CD14-positive monocyte (primary cell): ENCODE results near the gene UNC45B. TPM values are rescaled to one million over a fixed set of nuclear protein-coding genes. Genes with fewer than 3 reads are reported as not detected.
A peak's percentile ranks its signal among the peaks of the same experiment; 100 is the strongest.

Experiments
- DNase-seq, 3 donors: peaks; one replicate each; pipeline ENCODE4 v3.0.0-alpha.2; 2011 to 2022
- H2AFZ ChIP-seq: 2 replicates; pipeline ENCODE4 v1.6.0; 2012; ENCODE audit warnings: mild to moderate bottlenecking, low read depth, low read length, inconsistent platforms; ENCODE audit not compliant: insufficient read depth, poor library complexity, severe bottlenecking
- H3K27ac ChIP-seq, 2 donors: 1 replicate in 1 of 2; 2 replicates in 1 of 2; pipeline ENCODE4 v1.5.1; 2012 to 2013; ENCODE audit warnings: low read length in 2 of 2, control low read depth in 1 of 2, inconsistent platforms in 1 of 2, low read depth in 1 of 2, mild to moderate bottlenecking in 1 of 2
- H3K27me3 ChIP-seq, 2 donors: one replicate each; pipeline versions ENCODE4 v1.6.0 to v1.6.1; 2011 to 2013; ENCODE audit warnings: low read length in 2 of 2; ENCODE audit not compliant: control insufficient read depth in 2 of 2, insufficient read depth in 2 of 2
- H3K36me3 ChIP-seq, 2 donors: replicated peaks in 1 of 2; 1 replicate in 1 of 2; 2 replicates in 1 of 2; pipeline versions ENCODE4 v1.5.1 to v1.6.1; 2012 to 2013; ENCODE audit warnings: low read length in 2 of 2, control low read depth in 1 of 2, inconsistent platforms in 1 of 2, mild to moderate bottlenecking in 1 of 2; ENCODE audit not compliant: insufficient read depth in 2 of 2, control insufficient read depth in 1 of 2
- H3K4me1 ChIP-seq, 2 donors: 1 replicate in 1 of 2; 2 replicates in 1 of 2; pipeline versions ENCODE4 v1.5.1 to v1.6.1; 2012 to 2013; ENCODE audit warnings: low read length in 2 of 2, control low read depth in 1 of 2, inconsistent platforms in 1 of 2, mild to moderate bottlenecking in 1 of 2, moderate library complexity in 1 of 2; ENCODE audit not compliant: insufficient read depth in 2 of 2, control insufficient read depth in 1 of 2
- H3K4me2 ChIP-seq: replicated peaks from 2 replicates; pipeline ENCODE3; 2012; ENCODE audit warnings: low read length, moderate library complexity, mild to moderate bottlenecking; ENCODE audit not compliant: poor library complexity, severe bottlenecking; ENCODE audit errors: extremely low read depth
- H3K4me3 ChIP-seq, 3 experiments: fragments of 200-600 bp in 1 of 3; sonication (generic) in 1 of 3; replicated peaks in 1 of 3; 1 replicate in 2 of 3; 2 replicates in 1 of 3; pipeline ENCODE4 v1.5.1; 2011 to 2013; ENCODE audit warnings: low read length in 3 of 3, mild to moderate bottlenecking in 3 of 3, control low read depth in 2 of 3, low read depth in 2 of 3, inconsistent platforms in 1 of 3, moderate library complexity in 1 of 3
- H3K79me2 ChIP-seq: 2 replicates; pipeline ENCODE4 v1.6.0; 2012; ENCODE audit warnings: mild to moderate bottlenecking, control low read depth, inconsistent platforms, low read length, moderate library complexity; ENCODE audit not compliant: insufficient read depth
- H3K9ac ChIP-seq: 2 replicates; pipeline ENCODE4 v1.6.0; 2017; ENCODE audit warnings: low read length, mild to moderate bottlenecking; ENCODE audit not compliant: insufficient read depth, poor library complexity, severe bottlenecking
- H3K9me3 ChIP-seq, 2 donors: replicated peaks in 1 of 2; 1 replicate in 1 of 2; 2 replicates in 1 of 2; pipeline versions ENCODE4 v1.5.1 to v1.6.1; 2012 to 2013; ENCODE audit warnings: low read length in 2 of 2, control low read depth in 1 of 2; ENCODE audit not compliant: control insufficient read depth in 1 of 2, insufficient read depth in 1 of 2
- H4K20me1 ChIP-seq: 2 replicates; pipeline ENCODE4 v1.6.0; 2012; ENCODE audit warnings: mild to moderate bottlenecking, low read length, control low read depth, moderate library complexity; ENCODE audit not compliant: insufficient read depth
- H3K27ac Mint-ChIP-seq, 7 donors: one replicate each; pipeline ENCODE4 v1.8.0; 2020; ENCODE audit warnings: mild to moderate bottlenecking in 7 of 7, mixed read lengths in 7 of 7, moderate library complexity in 6 of 7, inconsistent platforms in 2 of 7
- H3K27me3 Mint-ChIP-seq, 3 donors: one replicate each; pipeline ENCODE4 v1.8.0; 2021 to 2022; ENCODE audit warnings: low read depth in 3 of 3, mild to moderate bottlenecking in 3 of 3, mixed read lengths in 3 of 3, moderate library complexity in 3 of 3, inconsistent platforms in 1 of 3
- H3K36me3 Mint-ChIP-seq, 2 donors: one replicate each; pipeline ENCODE4 v1.8.0; 2020; ENCODE audit warnings: mixed read lengths in 2 of 2, inconsistent platforms in 1 of 2, mild to moderate bottlenecking in 1 of 2
- H3K4me1 Mint-ChIP-seq: one replicate; pipeline ENCODE4 v1.8.0; 2020; ENCODE audit warnings: mild to moderate bottlenecking, mixed read lengths
- H3K4me3 Mint-ChIP-seq, 2 donors: one replicate each; pipeline ENCODE4 v1.8.0; 2020; ENCODE audit warnings: mild to moderate bottlenecking in 2 of 2, mixed read lengths in 2 of 2, moderate library complexity in 1 of 2
- H3K9me3 Mint-ChIP-seq, 7 donors: one replicate each; pipeline ENCODE4 v1.8.0; 2020 to 2022; ENCODE audit warnings: mixed read lengths in 7 of 7, mild to moderate bottlenecking in 6 of 7, moderate library complexity in 6 of 7, inconsistent platforms in 2 of 7
- CTCF ChIP-seq: fragments of 200-600 bp; IDR thresholded peaks from one replicate; pipeline ENCODE4 v1.8.0; 2022; ENCODE audit warnings: antibody characterized with exemption, mild to moderate bottlenecking
- WGBS: methylation state at CpG from one replicate; pipeline ENCODE4 v1.1.5; 2013; ENCODE audit warnings: missing lambda C conversion rate; ENCODE audit not compliant: insufficient coverage; 5-methylcytosine and 5-hydroxymethylcytosine counted together
- intact Hi-C, 2 donors: fragments of 100-400 bp; cut with micrococcal nuclease; formaldehyde crosslinking; loops; one replicate each; pipeline versions ENCODE4 v1.15.0 to v1.15.1; 2023
- polyA plus RNA-seq, 3 donors: library from polyadenylated mRNA; depleted of rRNA in 1 of 3; unstranded in 2 of 3; stranded (reverse) in 1 of 3; fragments of 300-500 nt in 2 of 3; fragments of >200 nt in 1 of 3; fragmentation: Illumina TruSeq in 2 of 3; gene quantifications; 1 replicate in 2 of 3; 2 replicates in 1 of 3; pipeline ENCODE4 v1.2.3, GENCODE V29; 2012 to 2021

UNC45B gene
- polyA plus RNA-seq, 3 donors: not detected

GRCh38 chr17:35160354-35161201 is 13.0 kb downstream of the UNC45B start:
- H3K9ac ChIP-seq: no peak overlapping the region
- H3K4me1 Mint-ChIP-seq: peaks cover 13% of the 10 kb centered on the region
- H4K20me1 ChIP-seq: no peaks in the 10 kb centered on the region
- H3K36me3 ChIP-seq: no peaks in the 10 kb centered on the region
- no peaks in the 10 kb centered on the region for H3K27me3 ChIP-seq
- peaks cover 0 to 2% (median 0%) of the 10 kb centered on the region in 7 donors for H3K9me3 Mint-ChIP-seq
- no peak overlapping the region for H3K4me3 ChIP-seq
- H3K27me3 Mint-ChIP-seq: peaks cover 4 to 8% (median 7%) of the 10 kb centered on the region in 3 donors
- H3K36me3 Mint-ChIP-seq: no peaks in the 10 kb centered on the region
- no peaks in the 10 kb centered on the region for H3K9me3 ChIP-seq
- peak overlapping the region in 1 of 7 donors; percentile 26 for H3K27ac Mint-ChIP-seq
- no peak for TF ChIP-seq CTCF
- no peak overlapping the region for H3K4me3 Mint-ChIP-seq
- H2AFZ ChIP-seq: no peak overlapping the region
- no peaks in the 10 kb centered on the region for H3K79me2 ChIP-seq
- no peak overlapping the region for H3K27ac ChIP-seq
- intact Hi-C loops: loop anchor here in 1 of 2 donors (10.0 kb wide), 1 partner anchor 584 kb away; no protein-coding TSS in a partner anchor
- no peak overlapping the region for H3K4me2 ChIP-seq
- H3K4me1 ChIP-seq: peaks cover 4 to 8% of the 10 kb centered on the region in 2 donors
- no peak for DNase-seq
- 72% methylated on average over 3 of the region's 13 CpGs for WGBS

- H3K27me3 ChIP-seq: no peaks in the 10 kb centered on the region
- H3K4me3 ChIP-seq: no peak overlapping the region
- peaks cover 0 to 2% (median 0%) of the 10 kb centered on the region in 7 donors for H3K9me3 Mint-ChIP-seq
- intact Hi-C loops: loop anchor here in 1 of 2 donors (10.0 kb wide), 1 partner anchor 583 kb away; no protein-coding TSS in a partner anchor
- H3K4me2 ChIP-seq: no peak overlapping the region
- 28% methylated on average over 3 of the region's 3 CpGs for WGBS
- no peak overlapping the region for H3K27ac ChIP-seq
- no peaks in the 10 kb centered on the region for H3K36me3 ChIP-seq
- peaks cover 4 to 8% (median 7%) of the 10 kb centered on the region in 3 donors for H3K27me3 Mint-ChIP-seq
- H3K9ac ChIP-seq: no peak overlapping the region
- H3K36me3 Mint-ChIP-seq: no peaks in the 10 kb centered on the region
- H3K4me3 Mint-ChIP-seq: no peak overlapping the region
- peaks cover 13% of the 10 kb centered on the region for H3K4me1 Mint-ChIP-seq
- no peaks in the 10 kb centered on the region for H3K9me3 ChIP-seq
- H2AFZ ChIP-seq: no peak overlapping the region
- no peaks in the 10 kb centered on the region for H4K20me1 ChIP-seq
- no peak for TF ChIP-seq CTCF
- peak in 1 of 3 donors; percentile 3 for DNase-seq
- H3K27ac Mint-ChIP-seq: no peak overlapping the region
- H3K79me2 ChIP-seq: no peaks in the 10 kb centered on the region
- peaks cover 4 to 8% of the 10 kb centered on the region in 2 donors for H3K4me1 ChIP-seq
Measured at GRCh38 chr17:35161281-35161761, 13.7 kb downstream of the UNC45B start.
